Head of caudate nucleus (tissue), 42 donors: ENCODE results near the gene NUP54.
A peak's percentile ranks its signal among the peaks of the same experiment; 100 is the strongest.

Experiments used
- DNase-seq, 42 donors: peaks; one replicate each; pipeline versions ENCODE4 v3.0.0 to v3.0.0-alpha.2; 2020 to 2021; ENCODE audit warnings: mixed read lengths in 7 of 42
- intact Hi-C: fragments of 100-400 bp; cut with DNase I; formaldehyde crosslinking; loops from one replicate; pipeline ENCODE4 v1.15.0; 2022

NUP54 gene

GRCh38 chr4:76153356-76153755 is 5.2 kb upstream of the NUP54 start:
- intact Hi-C loops = no loop called here
- DNase-seq = no peak

GRCh38 chr4:76147454-76148141 is 599 bp downstream of the NUP54 start:
- DNase-seq = peak in 21 of 42 donors; percentile 13 to 60 (median 31)
- intact Hi-C loops = no loop called here

- DNase-seq = no peak
- intact Hi-C loops = no loop called here
Measured at GRCh38 chr4:76144546-76144945, 3.7 kb downstream of the NUP54 start.

GRCh38 chr4:76141241-76141640 is 7.0 kb downstream of the NUP54 start:
- intact Hi-C loops = no loop called here
- DNase-seq = no peak

GRCh38 chr4:76127754-76128153 is 20.4 kb downstream of the NUP54 start:
- intact Hi-C loops = no loop called here
- no peak for DNase-seq

- no peak for DNase-seq
- intact Hi-C loops = no loop called here
Measured at GRCh38 chr4:76125816-76126215, 22.4 kb downstream of the NUP54 start.

GRCh38 chr4:76120199-76120598 is 28.0 kb downstream of the NUP54 start:
- intact Hi-C loops = no loop called here
- no peak for DNase-seq

GRCh38 chr4:76117536-76117935 is 30.7 kb downstream of the NUP54 start:
- DNase-seq = no peak
- intact Hi-C loops = no loop called here

GRCh38 chr4:76116821-76117220 is 31.4 kb downstream of the NUP54 start:
- intact Hi-C loops = no loop called here

GRCh38 chr4:76108467-76109181 is 39.6 kb downstream of the NUP54 start:
- DNase-seq = no peak
- intact Hi-C loops = no loop called here

More at GRCh38 chr4:76116821-76117220, 31.4 kb downstream of the NUP54 start:
- DNase-seq = no peak

- DNase-seq = no peak
- intact Hi-C loops = no loop called here
Measured at GRCh38 chr4:76106442-76106841, 41.8 kb downstream of the NUP54 start.

GRCh38 chr4:76105652-76106051 is 42.5 kb downstream of the NUP54 start:
- peak in 11 of 42 donors; percentile 3 to 37 (median 10) for DNase-seq
- intact Hi-C loops = no loop called here

- intact Hi-C loops = no loop called here
- DNase-seq = no peak
Measured at GRCh38 chr4:76096076-76096475, 52.1 kb downstream of the NUP54 start.

GRCh38 chr4:76095568-76095967 is 52.6 kb downstream of the NUP54 start:
- intact Hi-C loops = no loop called here
- no peak for DNase-seq

- intact Hi-C loops = no loop called here
Measured at GRCh38 chr4:76091052-76091451, 57.1 kb downstream of the NUP54 start.

GRCh38 chr4:76090241-76090691 is 57.9 kb downstream of the NUP54 start:
- DNase-seq = peak in 11 of 42 donors; percentile 8 to 54 (median 29)
- intact Hi-C loops = no loop called here

More at GRCh38 chr4:76091052-76091451, 57.1 kb downstream of the NUP54 start:
- DNase-seq = no peak

GRCh38 chr4:76088719-76089118 is 59.5 kb downstream of the NUP54 start:
- no peak for DNase-seq
- intact Hi-C loops = loop anchor here (5.0 kb wide), 1 partner anchor 96 kb away; the partner anchor contains the start of gene SDAD1

GRCh38 chr4:76087007-76087769 is 61.0 kb downstream of the NUP54 start:
- peak; percentile 34 to 91 (median 79) for DNase-seq
- intact Hi-C loops = loop anchor here (5.0 kb wide), 1 partner anchor 95 kb away; the partner anchor contains the start of gene SDAD1

GRCh38 chr4:76084542-76084941 is 63.7 kb downstream of the NUP54 start:
- intact Hi-C loops = no loop called here
- no peak for DNase-seq
